Skeletal muscle satellite cell (primary cell): ENCODE data around the gene PLA2G4D.
"Not testable (repeated sequence)": the region's sequence is repeated elsewhere in the genome, so short reads cannot be mapped to it uniquely, and the experiment has no call there.

Experiments used
- H3K27me3 ChIP-seq: 2 replicates; pipeline ENCODE4 v1.7.0; 2013; ENCODE audit warnings: low read length; ENCODE audit not compliant: control insufficient read depth, insufficient read depth
- H3K36me3 ChIP-seq: 2 replicates; pipeline ENCODE4 v1.7.0; 2013; ENCODE audit warnings: mild to moderate bottlenecking, control low read depth, low read length; ENCODE audit not compliant: insufficient read depth
- H3K4me1 ChIP-seq: 2 replicates; pipeline ENCODE4 v1.7.0; 2013; ENCODE audit warnings: low read length; ENCODE audit not compliant: control insufficient read depth, insufficient read depth
- H3K4me2 ChIP-seq: 2 replicates; pipeline ENCODE4 v1.7.0; 2013; ENCODE audit warnings: mild to moderate bottlenecking, low read length
- H3K4me3 ChIP-seq: 2 replicates; pipeline ENCODE4 v1.7.0; 2013; ENCODE audit warnings: low read length
- H3K9ac ChIP-seq: 2 replicates; pipeline ENCODE4 v1.7.0; 2013; ENCODE audit warnings: mild to moderate bottlenecking, low read depth, low read length, moderate library complexity
- H3K9me3 ChIP-seq: replicated peaks from 2 replicates; pipeline ENCODE4 v1.7.0; 2013; ENCODE audit warnings: mild to moderate bottlenecking, control low read depth, low read length

Gene PLA2G4D

GRCh38 chr15:42102646-42103235 is 8.4 kb upstream of the PLA2G4D start:
- H3K9ac ChIP-seq = no peak overlapping the region
- H3K27me3 ChIP-seq = peaks cover 20% of the 10 kb centered on the region
- H3K4me1 ChIP-seq = peaks cover 5% of the 10 kb centered on the region

DNA sequence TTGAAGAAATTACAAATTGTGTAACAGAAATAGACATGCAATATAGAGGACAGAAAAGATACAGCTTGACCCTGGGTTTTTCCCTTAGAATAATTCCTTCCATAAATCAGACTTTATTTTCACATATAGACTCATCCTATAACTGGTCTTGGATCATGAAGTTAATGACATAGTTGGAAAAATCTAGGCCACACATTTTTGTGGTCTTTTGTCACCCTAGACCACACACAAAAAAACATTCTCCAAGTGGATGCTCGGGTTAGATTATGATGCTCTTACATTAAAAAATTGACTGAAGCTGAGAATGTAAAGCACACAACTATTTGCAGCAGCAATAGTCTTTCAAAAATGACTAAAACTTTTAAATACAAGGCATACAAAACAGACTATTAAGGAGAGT is 7.5 kb upstream of the PLA2G4D start:
- Histone ChIP-seq H3K27me3 (peaks cover 23% of the 10 kb centered on the region), H3K9me3 (no peaks in the 10 kb centered on the region), H3K4me1 (no peaks in the 10 kb centered on the region), H3K36me3 (no peaks in the 10 kb centered on the region), H3K4me3 (no peak overlapping the region), H3K4me2 (no peak overlapping the region), H3K9ac (no peak overlapping the region)

More at GRCh38 chr15:42102646-42103235, 8.4 kb upstream of the PLA2G4D start:
- Histone ChIP-seq H3K9me3 (no peaks in the 10 kb centered on the region), H3K4me3 (no peak overlapping the region), H3K36me3 (no peaks in the 10 kb centered on the region), H3K4me2 (no peak overlapping the region)

GRCh38 chr15:42100021-42100800 is 5.8 kb upstream of the PLA2G4D start:
- Histone ChIP-seq H3K36me3 (no peaks in the 10 kb centered on the region), H3K9me3 (no peaks in the 10 kb centered on the region), H3K9ac (no peak overlapping the region), H3K4me3 (no peak overlapping the region), H3K27me3 (peaks cover 32% of the 10 kb centered on the region), H3K4me1 (no peaks in the 10 kb centered on the region), H3K4me2 (no peak overlapping the region)

DNA sequence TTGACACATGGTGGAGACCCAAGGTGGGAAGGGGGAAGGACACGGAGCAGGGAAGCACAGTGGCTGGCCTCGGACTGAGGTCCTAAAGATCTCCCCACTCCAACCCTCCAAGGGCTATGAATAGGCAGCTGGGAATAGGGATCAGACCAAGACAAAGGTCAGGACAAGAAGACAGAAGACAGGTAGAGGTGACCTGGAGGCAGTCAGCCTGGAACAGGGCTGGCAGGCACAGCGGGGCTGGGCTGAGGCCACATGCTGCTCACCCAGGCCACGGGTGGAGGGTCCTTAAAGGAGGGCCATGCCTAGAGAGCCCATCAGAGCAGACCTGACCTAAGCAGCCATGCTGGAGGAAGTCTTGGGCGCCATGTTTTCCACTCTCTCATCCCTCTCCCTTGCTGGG is 2.7 kb upstream of the PLA2G4D start:
- H3K9ac ChIP-seq = no peak overlapping the region
- no peaks in the 10 kb centered on the region for H3K36me3 ChIP-seq

DNA sequence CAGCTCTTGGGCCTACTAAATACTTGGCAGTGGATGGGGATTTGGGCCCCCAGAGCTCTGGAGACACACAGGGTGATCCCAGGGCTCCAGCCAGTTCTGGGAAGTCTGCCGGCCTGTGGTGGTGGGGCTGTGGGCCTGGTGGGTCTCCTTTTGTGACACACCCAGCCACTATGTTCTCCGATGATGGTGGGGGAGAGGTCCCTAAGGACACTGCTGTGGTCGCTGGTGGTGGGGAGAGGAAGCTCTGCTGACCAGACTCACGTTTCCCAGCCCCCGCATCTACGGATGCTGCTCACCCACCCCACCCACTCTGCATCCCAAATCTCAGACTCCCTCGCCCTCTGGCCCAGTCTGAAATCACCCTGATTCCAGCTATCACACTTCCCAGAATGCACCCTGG is 396 bp downstream of the PLA2G4D start:
- H3K9ac ChIP-seq = no peak overlapping the region
- H3K27me3 ChIP-seq = peaks cover 69% of the 10 kb centered on the region
- no peaks in the 10 kb centered on the region for H3K9me3 ChIP-seq
- H3K4me2 ChIP-seq = no peak overlapping the region
- H3K4me3 ChIP-seq = no peak overlapping the region
- no peaks in the 10 kb centered on the region for H3K4me1 ChIP-seq
- no peaks in the 10 kb centered on the region for H3K36me3 ChIP-seq

More for the DNA sequence above, 2.7 kb upstream of the PLA2G4D start:
- H3K4me2 ChIP-seq = no peak overlapping the region
- H3K27me3 ChIP-seq = peaks cover 45% of the 10 kb centered on the region
- H3K4me3 ChIP-seq = no peak overlapping the region
- no peaks in the 10 kb centered on the region for H3K4me1 ChIP-seq
- H3K9me3 ChIP-seq = no peaks in the 10 kb centered on the region

- H3K4me3 ChIP-seq = no peak overlapping the region
- H3K27me3 ChIP-seq = peaks cover 77% of the 10 kb centered on the region
- H3K9me3 ChIP-seq = no peaks in the 10 kb centered on the region
- H3K9ac ChIP-seq = no peak overlapping the region
- no peaks in the 10 kb centered on the region for H3K36me3 ChIP-seq
- no peaks in the 10 kb centered on the region for H3K4me1 ChIP-seq
- H3K4me2 ChIP-seq = no peak overlapping the region
Measured at GRCh38 chr15:42092398-42093318, 1.7 kb downstream of the PLA2G4D start.

GRCh38 chr15:42091753-42092397 is 2.5 kb downstream of the PLA2G4D start:
- H3K4me1 ChIP-seq, H3K4me2 ChIP-seq, H3K9ac ChIP-seq, H3K9me3 ChIP-seq, H3K4me3 ChIP-seq, H3K36me3 ChIP-seq: not testable (repeated sequence)
- H3K27me3 ChIP-seq = peaks cover 76% of the 10 kb centered on the region

DNA sequence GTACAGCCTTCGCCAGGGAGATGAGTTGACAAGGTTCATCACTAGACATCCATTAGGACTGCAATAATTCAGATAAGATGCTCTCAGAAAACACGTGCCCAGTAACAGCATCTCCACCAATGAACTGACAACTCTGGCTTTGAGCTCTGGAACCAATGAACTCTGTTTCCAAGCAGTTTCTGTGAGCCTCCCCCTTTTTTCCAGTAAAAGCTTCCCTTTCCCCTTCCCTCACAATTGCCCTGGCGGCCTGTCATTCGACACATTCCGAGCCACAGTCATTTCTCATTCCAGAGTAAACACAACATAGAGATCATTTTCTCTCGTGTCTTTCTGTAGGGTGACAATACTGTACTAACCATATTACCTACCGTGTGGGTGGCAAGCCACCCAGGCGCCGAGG is 3.6 kb downstream of the PLA2G4D start:
- H3K9ac ChIP-seq = no peak overlapping the region
- H3K4me1 ChIP-seq = no peaks in the 10 kb centered on the region
- no peak overlapping the region for H3K4me2 ChIP-seq
- H3K27me3 ChIP-seq = peaks cover 72% of the 10 kb centered on the region
- H3K4me3 ChIP-seq = no peak overlapping the region
- H3K9me3 ChIP-seq = no peaks in the 10 kb centered on the region
- H3K36me3 ChIP-seq = no peaks in the 10 kb centered on the region

DNA sequence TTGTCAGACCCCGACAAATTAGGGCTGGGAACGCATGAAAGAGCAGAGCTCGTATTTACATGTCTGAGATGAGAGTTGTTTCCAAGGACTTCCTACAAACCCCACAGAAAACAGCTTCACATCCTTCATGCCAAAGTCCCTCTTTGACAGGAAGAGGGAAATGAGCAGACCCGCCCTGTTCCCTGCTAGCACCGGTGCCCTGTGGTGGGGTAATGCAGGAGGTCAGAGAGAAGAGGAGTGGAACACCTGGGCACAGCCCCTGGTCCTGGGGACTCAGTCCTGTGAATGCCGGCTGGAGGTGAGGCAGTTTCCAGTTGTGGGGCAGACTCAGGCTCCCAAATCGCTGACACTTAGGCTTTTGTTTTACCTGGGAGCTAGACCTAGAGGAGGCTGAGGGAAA is 4.0 kb downstream of the PLA2G4D start:
- Histone ChIP-seq H3K4me3 (no peak overlapping the region), H3K27me3 (peaks cover 74% of the 10 kb centered on the region), H3K36me3 (no peaks in the 10 kb centered on the region), H3K4me1 (no peaks in the 10 kb centered on the region), H3K4me2 (no peak overlapping the region), H3K9me3 (no peaks in the 10 kb centered on the region), H3K9ac (no peak overlapping the region)

DNA sequence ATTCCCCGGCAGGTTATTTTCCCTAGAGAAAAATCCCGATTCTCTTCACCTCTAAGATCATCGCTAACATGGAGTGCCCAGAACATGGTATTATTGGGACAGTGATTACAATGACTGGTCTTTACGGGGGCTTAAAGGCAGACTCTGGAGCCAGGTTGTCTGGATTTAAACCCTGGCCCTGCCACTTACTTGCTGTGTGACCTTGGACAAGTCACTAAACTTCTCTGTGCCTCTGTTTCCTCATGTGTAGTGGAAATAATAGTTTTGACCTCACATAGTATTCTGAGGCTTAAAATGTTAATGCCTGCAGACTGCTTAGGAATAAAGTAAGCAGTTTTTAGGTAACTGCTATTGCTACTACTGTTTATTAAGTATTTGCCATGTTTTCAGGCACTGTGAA is 4.4 kb downstream of the PLA2G4D start:
- H3K4me3 ChIP-seq = no peak overlapping the region
- H3K27me3 ChIP-seq = peaks cover 78% of the 10 kb centered on the region
- H3K4me2 ChIP-seq = no peak overlapping the region
- no peaks in the 10 kb centered on the region for H3K9me3 ChIP-seq
- H3K9ac ChIP-seq = no peak overlapping the region
- H3K36me3 ChIP-seq = no peaks in the 10 kb centered on the region
- H3K4me1 ChIP-seq = no peaks in the 10 kb centered on the region
